OCI-LY7 (cell line): ENCODE measurements around the gene MAN1C1. TPM values are rescaled to one million over a fixed set of nuclear protein-coding genes. Genes with fewer than 3 reads are reported as not detected.
A peak's percentile ranks its signal among the peaks of the same experiment; 100 is the strongest.

Experiments
- Bru-seq: library from RNA; stranded (reverse); fragments of 400-500 nt; gene quantifications from one replicate; lab custom pipeline; 2021; lab: Mats Ljungman, UMichigan
- BruChase-seq, 2 experiments: library from RNA; stranded (reverse); fragments of 400-500 nt; gene quantifications; one replicate each; lab custom pipeline; 2021; lab: Mats Ljungman, UMichigan
- BruUV-seq: library from RNA; stranded (reverse); fragments of 400-500 nt; replicated peaks from 2 replicates; lab custom pipeline; 2021; lab: Mats Ljungman, UMichigan
- CTCF ChIA-PET: fragments of 300-600 bp; sonication (Branson Sonifier 250); formaldehyde crosslinking; loops from one replicate; lab custom pipeline; 2022; ENCODE audit warnings: antibody characterized with exemption; ENCODE audit not compliant: unreplicated experiment; lab: Charles Lee
- POLR2A ChIA-PET: fragments of 300-600 bp; sonication (Branson Sonifier 250); formaldehyde crosslinking; loops from one replicate; lab custom pipeline; 2022; ENCODE audit warnings: antibody characterized with exemption; lab: Charles Lee
- DNase-seq: peaks from one replicate; pipeline ENCODE4 v3.0.0-alpha.2; 2015; ENCODE audit warnings: low spot score
- H2AFZ ChIP-seq: fragments of 200-600 bp; sonication (generic), shearing (Covaris generic); 2 replicates; pipeline ENCODE4 v1.6.1; 2014; ENCODE audit warnings: mild to moderate bottlenecking, antibody characterized with exemption, low read length, moderate library complexity
- H3K27ac ChIP-seq: fragments of 200-600 bp; sonication (generic); 2 replicates; pipeline ENCODE4 v1.5.1; 2014; ENCODE audit warnings: mixed run types, low read depth, mild to moderate bottlenecking, moderate library complexity, low read length, inconsistent platforms; ENCODE audit not compliant: poor library complexity, severe bottlenecking
- H3K36me3 ChIP-seq: fragments of 200-600 bp; sonication (generic); 2 replicates; pipeline ENCODE4 v1.6.1; 2014; ENCODE audit warnings: mild to moderate bottlenecking, antibody characterized with exemption, low read length, moderate library complexity, mixed read lengths; ENCODE audit not compliant: insufficient read depth
- H3K4me1 ChIP-seq: fragments of 200-600 bp; sonication (generic); 2 replicates; pipeline ENCODE4 v1.5.1; 2014; ENCODE audit warnings: mild to moderate bottlenecking, low read length; ENCODE audit not compliant: insufficient read depth, poor library complexity, severe bottlenecking
- H3K4me2 ChIP-seq: fragments of 200-600 bp; sonication (generic); 2 replicates; pipeline ENCODE4 v1.6.1; 2014; ENCODE audit warnings: mild to moderate bottlenecking, low read length
- H3K4me3 ChIP-seq: fragments of 200-600 bp; sonication (generic); 2 replicates; pipeline ENCODE4 v1.5.1; 2014; ENCODE audit warnings: mild to moderate bottlenecking, low read depth, low read length; ENCODE audit not compliant: poor library complexity, severe bottlenecking
- H3K79me2 ChIP-seq: fragments of 200-600 bp; sonication (generic); 2 replicates; pipeline ENCODE4 v1.6.1; 2016; ENCODE audit warnings: low read depth, mild to moderate bottlenecking, low read length, moderate library complexity, mixed read lengths; ENCODE audit not compliant: insufficient read depth
- H3K9me2 ChIP-seq: fragments of 200-600 bp; sonication (generic); 2 replicates; pipeline ENCODE4 v1.6.1; 2016; ENCODE audit warnings: mild to moderate bottlenecking, low read length, mixed read lengths; ENCODE audit not compliant: insufficient read depth
- H3K9me3 ChIP-seq: fragments of 200-600 bp; sonication (generic); 2 replicates; pipeline ENCODE4 v1.6.1; 2014; ENCODE audit warnings: mild to moderate bottlenecking, mixed run types, low read length, mixed read lengths
- H4K20me1 ChIP-seq: fragments of 200-600 bp; sonication (generic); 2 replicates; pipeline ENCODE4 v1.6.1; 2014; ENCODE audit warnings: mild to moderate bottlenecking, antibody characterized with exemption, low read length, moderate library complexity, mixed read lengths; ENCODE audit not compliant: insufficient read depth
- EZH2phosphoT487 ChIP-seq: fragments of 200-600 bp; sonication (generic); IDR thresholded peaks from 2 replicates; pipeline ENCODE4 v1.6.1; 2018; ENCODE audit warnings: low read depth, borderline replicate concordance, mild to moderate bottlenecking, mixed run types, antibody characterized with exemption, low read length, moderate library complexity, mixed read lengths
- intact Hi-C: fragments of 100-400 bp; cut with micrococcal nuclease; formaldehyde crosslinking; loops from one replicate; pipeline ENCODE4 v1.10.0; 2022; ENCODE audit not compliant: unreplicated experiment
- long read RNA-seq: library from polyadenylated mRNA; stranded (forward); transcript quantifications from one replicate; pipeline ENCODE4 v2.0.0, GENCODE V29; 2022
- total RNA-seq, 2 experiments: library from RNA; depleted of rRNA in 1 of 2; stranded (reverse); fragments of >200 nt in 1 of 2; shearing (Covaris generic) in 1 of 2; gene quantifications; 2 replicates each; pipeline ENCODE4 v1.2.3, GENCODE V29; 2014 to 2022
- TF ChIP-seq, protein P1 (sequence below): fragments of 200-600 bp; sonication (generic); conservative IDR thresholded peaks from 2 replicates; pipeline ENCODE4 v1.5.1; 2014; ENCODE audit warnings: mild to moderate bottlenecking, antibody characterized with exemption, low read length, moderate library complexity, mixed read lengths

MAN1C1 gene
- total RNA-seq (2014; rRNA removed; shearing (Covaris generic)) = 2.4 and 3.0 TPM in 2 replicates
- 4.6 and 4.9 TPM in 2 replicates for total RNA-seq (2022)
- Bru-seq, nascent RNA = percentile 44 among the genes with signal in this experiment
- BruChase-seq, experiment 1, labeled RNA remaining after a 6-hour chase = percentile 50 among the genes with signal in this experiment
- percentile 47 among the genes with signal in this experiment for BruChase-seq, experiment 2, labeled RNA remaining after a 2-hour chase
- long read RNA-seq, full-length matches to known transcripts = 7 of 9 reads
- long read RNA-seq, partial matches to known transcripts = 0 of 9 reads
- long read RNA-seq, other reads (novel, unspliced or antisense) = 2 of 9 reads

DNA sequence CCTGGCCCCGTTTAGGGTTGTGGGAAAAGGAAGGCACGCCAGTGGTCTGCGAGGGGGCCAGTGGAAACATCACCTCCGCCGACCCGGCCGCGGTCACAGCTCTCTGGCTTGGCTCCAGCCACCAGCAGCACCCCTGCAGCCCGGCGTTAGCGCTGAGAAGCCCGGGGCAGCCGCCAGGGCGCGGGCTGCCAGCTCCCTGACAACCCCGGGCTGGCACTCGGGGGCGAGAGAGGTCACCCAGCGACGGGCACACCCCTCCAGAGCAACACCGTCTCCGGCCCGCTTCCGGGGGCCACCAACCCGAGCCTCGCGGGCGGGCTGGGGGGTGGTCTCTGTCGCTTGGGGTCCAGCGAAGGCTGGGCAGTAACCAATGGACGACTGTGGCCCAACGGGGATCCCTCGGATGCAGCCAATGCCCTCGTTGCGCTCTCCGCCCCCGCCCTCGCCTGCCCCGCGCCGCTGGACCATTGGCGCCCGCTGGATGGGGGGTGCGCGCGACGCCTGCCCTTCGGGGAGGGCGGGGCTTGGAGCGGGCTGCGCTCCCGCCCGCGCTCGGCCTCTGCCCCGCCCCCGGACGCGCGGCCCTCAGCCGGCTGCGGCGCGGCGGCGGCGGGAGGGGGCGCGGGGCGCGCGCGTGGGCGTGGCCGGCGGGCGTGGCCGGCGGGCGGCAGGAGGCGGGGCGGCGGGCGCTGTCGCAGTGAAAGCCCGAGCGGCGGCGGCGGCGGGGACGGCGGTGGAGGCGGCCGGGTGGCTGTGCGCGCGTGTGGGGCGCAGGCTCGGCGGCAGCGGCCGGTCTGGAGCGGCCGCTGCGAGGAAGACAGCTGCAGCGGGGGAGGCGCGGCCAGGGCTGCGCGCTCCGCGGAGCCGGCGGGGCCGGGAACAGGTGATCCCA is at the start of gene MAN1C1:
TSS of gene MAN1C1 (plus strand) at position 697 of the 892 bp plus-strand sequence. CDS start 1,007 bp downstream, outside the sequence.
- H3K36me3 ChIP-seq = no peaks in the 10 kb centered on the region
- no peaks in the 10 kb centered on the region for H3K79me2 ChIP-seq
- no peaks in the 10 kb centered on the region for H4K20me1 ChIP-seq
- peak within 1 kb of the TSS; percentile 35 for H3K27ac ChIP-seq
- ChIA-PET POLR2A (no interaction called here), CTCF (interaction anchor here (0.6 kb wide), 1 partner anchor 1246 kb away, joined by 5 read pairs; no protein-coding TSS in a partner anchor)
- no peaks in the 10 kb centered on the region for H3K9me3 ChIP-seq
- H3K9me2 ChIP-seq = no peaks in the 10 kb centered on the region
- H2AFZ ChIP-seq = peak within 1 kb of the TSS; percentile 63
- H3K4me3 ChIP-seq = peak within 1 kb of the TSS; percentile 89
- H3K4me2 ChIP-seq = peak within 1 kb of the TSS; percentile 96
- H3K4me1 ChIP-seq = peaks cover 60% of the 10 kb centered on the region
- BruUV-seq = no TSS peak
- DNase-seq = peak; percentile 91
- TF ChIP-seq, protein P1, sequence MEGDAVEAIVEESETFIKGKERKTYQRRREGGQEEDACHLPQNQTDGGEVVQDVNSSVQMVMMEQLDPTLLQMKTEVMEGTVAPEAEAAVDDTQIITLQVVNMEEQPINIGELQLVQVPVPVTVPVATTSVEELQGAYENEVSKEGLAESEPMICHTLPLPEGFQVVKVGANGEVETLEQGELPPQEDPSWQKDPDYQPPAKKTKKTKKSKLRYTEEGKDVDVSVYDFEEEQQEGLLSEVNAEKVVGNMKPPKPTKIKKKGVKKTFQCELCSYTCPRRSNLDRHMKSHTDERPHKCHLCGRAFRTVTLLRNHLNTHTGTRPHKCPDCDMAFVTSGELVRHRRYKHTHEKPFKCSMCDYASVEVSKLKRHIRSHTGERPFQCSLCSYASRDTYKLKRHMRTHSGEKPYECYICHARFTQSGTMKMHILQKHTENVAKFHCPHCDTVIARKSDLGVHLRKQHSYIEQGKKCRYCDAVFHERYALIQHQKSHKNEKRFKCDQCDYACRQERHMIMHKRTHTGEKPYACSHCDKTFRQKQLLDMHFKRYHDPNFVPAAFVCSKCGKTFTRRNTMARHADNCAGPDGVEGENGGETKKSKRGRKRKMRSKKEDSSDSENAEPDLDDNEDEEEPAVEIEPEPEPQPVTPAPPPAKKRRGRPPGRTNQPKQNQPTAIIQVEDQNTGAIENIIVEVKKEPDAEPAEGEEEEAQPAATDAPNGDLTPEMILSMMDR = peak; percentile 47
- TF ChIP-seq EZH2phosphoT487 = no peak
- intact Hi-C loops = loop anchor here (2.0 to 5.0 kb wide), 4 partner anchors 54 to 196 kb away; no protein-coding TSS in a partner anchor

DNA sequence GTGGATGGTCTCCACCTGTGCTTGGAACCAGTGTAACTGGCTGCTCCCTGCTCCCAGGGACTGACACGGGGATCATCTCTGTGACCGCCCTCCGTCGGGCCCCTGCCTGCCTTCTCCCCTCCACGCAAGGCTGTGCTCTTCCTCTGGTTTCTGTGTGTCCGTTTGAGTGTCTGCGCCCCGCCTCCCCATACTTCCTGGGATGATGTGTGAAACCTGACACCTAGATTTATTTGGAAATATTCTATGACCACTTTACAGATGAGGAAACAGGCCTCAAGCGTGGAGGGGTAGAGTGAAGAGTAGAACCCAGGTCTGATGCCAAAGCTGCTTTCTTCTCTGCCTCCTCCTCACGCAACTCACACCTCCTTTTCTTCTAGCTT is 48.9 kb upstream of the MAN1C1 start:
- H3K4me3 ChIP-seq = no peak overlapping the region
- no peak overlapping the region for H3K27ac ChIP-seq
- BruUV-seq = no TSS peak
- no peaks in the 10 kb centered on the region for H3K9me3 ChIP-seq
- peaks cover 57% of the 10 kb centered on the region for H3K4me1 ChIP-seq
- peaks cover 13% of the 10 kb centered on the region; the same call in 1 of the 2 replicates for H3K36me3 ChIP-seq
- DNase-seq = no peak
- POLR2A ChIA-PET = interaction anchor here (1.0 to 4.0 kb wide), 2 partner anchors 17 to 19 kb away, joined by 3 to 51 read pairs; no protein-coding TSS in a partner anchor
- no peaks in the 10 kb centered on the region for H4K20me1 ChIP-seq
- no peak overlapping the region for H2AFZ ChIP-seq
- H3K79me2 ChIP-seq = 0 out of 2 replicates have a peak, but pooled peaks cover 4% of the 10 kb centered on the region
- CTCF ChIA-PET = no interaction called here
- H3K4me2 ChIP-seq = no peak overlapping the region
- intact Hi-C loops = loop anchor here (1.0 kb wide), 1 partner anchor 63 kb away; no protein-coding TSS in a partner anchor
- no peaks in the 10 kb centered on the region for H3K9me2 ChIP-seq
- TF ChIP-seq, protein P1 = no peak
- TF ChIP-seq EZH2phosphoT487 = no peak
